Pancreas (tissue), 10 donors: Measurements from ENCODE around the gene FLVCR1. TPM values are rescaled to one million over a fixed set of nuclear protein-coding genes. Genes with fewer than 3 reads are reported as not detected.

Experiments used
- ATAC-seq, 4 donors: fragments of 200-7000 bp; cut with Tn5 transposase; one replicate each; pipeline versions ENCODE4 v1.8.0 to v1.9.1; 2020; ENCODE audit warnings: mild to moderate bottlenecking in 4 of 4, moderate library complexity in 4 of 4
- DNase-seq, 6 donors: peaks; one replicate each; pipeline ENCODE4 v3.0.0-alpha.2; 2020
- FAIRE-seq: peaks from 2 replicates; lab custom pipeline; 2012; peaks lifted over from hg19 to GRCh38; lab: Jason Lieb, UNC
- H3K27ac ChIP-seq, 4 donors: fragments of 200-600 bp; sonication (generic); 1 replicate in 3 of 4; 2 replicates in 1 of 4; pipeline versions ENCODE4 v1.5.0 to v1.8.0; 2020
- H3K27me3 ChIP-seq, 4 donors: fragments of 200-600 bp; one replicate each; pipeline ENCODE4 v1.8.0; 2021
- H3K36me3 ChIP-seq, 3 donors: fragments of 200-600 bp; sonication (generic) in 1 of 3; one replicate each; pipeline versions ENCODE4 v1.5.0 to v1.8.0; 2020 to 2021
- H3K4me1 ChIP-seq, 3 donors: fragments of 200-600 bp; one replicate each; pipeline ENCODE4 v1.8.0; 2021
- H3K4me3 ChIP-seq, 4 donors: fragments of 200-600 bp; sonication (generic) in 2 of 4; one replicate each; pipeline versions ENCODE4 v1.5.0 to v1.8.0; 2020 to 2021
- H3K9me3 ChIP-seq, 4 donors: fragments of 200-600 bp; one replicate each; pipeline ENCODE4 v1.8.0; 2021
- CTCF ChIP-seq, 4 donors: fragments of 200-600 bp; sonication (generic) in 3 of 4; IDR thresholded peaks; one replicate each; pipeline versions ENCODE4 v1.5.0 to v1.8.0; 2021; ENCODE audit warnings: antibody characterized with exemption in 4 of 4
- WGBS, 2 donors: extraction: QIAGEN DNeasy Blood & Tissue Kit; methylation state at CpG; one replicate each; pipeline ENCODE4 v1.1.7; 2013; 5-methylcytosine and 5-hydroxymethylcytosine counted together
- intact Hi-C, 3 donors: fragments of 100-400 bp; cut with DNase I; formaldehyde crosslinking; loops; one replicate each; pipeline versions ENCODE4 v1.11.1 to v1.14.2; 2022
- polyA plus RNA-seq, 2 donors: library from polyadenylated mRNA; stranded (reverse); fragments of 200-250 nt; gene quantifications; one replicate each; pipeline ENCODE4 v1.2.3, GENCODE V29; 2013
- total RNA-seq, 6 donors: library from RNA; stranded (reverse); fragmentation: NEBNext Ultra II Directional in 4 of 6; extraction: Animal tissue kit (Norgen Biotek cat#: 25700) in 4 of 6; gene quantifications; one replicate each; pipeline versions ENCODE4 v1.2.1 to v1.2.4, GENCODE V29; 2021 to 2023
- donor health status: healthy with polysubstance abuse.
- donor health status: DM: no; HTN: no; CAD: no; lungs with moderate emphysema.
- donor health status: DM: no; HTN: no; CAD: no.
- donor health status: control.
- donor health status: control.
- donor health status: Bipolar disorder and iron deficiency.
- donor health status: DM: yes; HTN: yes; CAD: no.
- donor health status: DM: no; HTN: no; CAD: no.
- donor health status: DM: no; HTN: no; CAD: no.
- donor health status: DM: yes; HTN: yes; CAD: no.

FLVCR1 gene
- total and polyA plus RNA-seq, 8 donors, result 1.4 to 5.6 (median 3.5) TPM

- no peak for TF ChIP-seq CTCF (IDR thresholded peaks at IDR 0.05)
- intact Hi-C loops, result no loop called here
- ATAC-seq (no peak), FAIRE-seq (no peak), DNase-seq (no peak)
- H3K27me3 ChIP-seq, result no peaks in the 10 kb centered on the region
- no peak overlapping the region for H3K4me3 ChIP-seq
- no peaks in the 10 kb centered on the region for H3K9me3 ChIP-seq
- 78 to 92% methylated on average over 2 of the region's 2 CpGs for WGBS, 2 donors
- H3K36me3 ChIP-seq, result no peaks in the 10 kb centered on the region
- H3K27ac ChIP-seq, result no peak overlapping the region
- no peaks in the 10 kb centered on the region for H3K4me1 ChIP-seq
Observed at GRCh38 chr1:212820969-212821368, 37.1 kb upstream of the FLVCR1 start.

GRCh38 chr1:212822956-212823355, 35.1 kb upstream of the FLVCR1 start:
- ATAC-seq (no peak), FAIRE-seq (no peak), DNase-seq (no peak)
- Histone ChIP-seq H3K36me3 (no peaks in the 10 kb centered on the region), H3K4me1 (no peaks in the 10 kb centered on the region), H3K27me3 (no peaks in the 10 kb centered on the region), H3K27ac (no peak overlapping the region), H3K9me3 (no peaks in the 10 kb centered on the region), H3K4me3 (no peak overlapping the region)
- intact Hi-C loops, result no loop called here
- TF ChIP-seq CTCF (IDR thresholded peaks at IDR 0.05), result no peak
- 98% methylated on average over 3 of the region's 3 CpGs for WGBS, 2 donors

DNA sequence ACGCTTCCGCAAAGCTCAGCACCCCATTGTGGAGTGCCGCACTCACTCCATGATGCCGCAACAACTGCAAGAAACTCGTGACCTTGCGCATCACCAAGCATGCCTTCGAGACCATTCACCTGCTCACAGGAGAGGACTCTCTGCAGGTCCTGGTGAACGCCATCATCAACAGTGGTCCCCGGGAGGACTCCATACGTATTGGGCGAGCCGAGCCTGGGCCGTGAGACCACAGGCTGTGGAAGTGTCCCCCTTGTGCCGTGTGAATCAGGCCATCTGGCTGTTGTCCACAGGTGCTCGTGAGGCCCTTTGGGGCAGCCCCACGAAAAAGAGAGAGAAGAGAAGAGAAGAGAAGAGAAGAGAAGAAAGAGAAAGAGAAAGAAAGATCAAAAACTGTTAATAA, 33.9 kb upstream of the FLVCR1 start:
- 91 to 96% methylated on average over 16 of the region's 16 CpGs for WGBS, 2 donors
- ATAC-seq (no peak), DNase-seq (no peak), FAIRE-seq (no peak)
- TF ChIP-seq CTCF (IDR thresholded peaks at IDR 0.05), result no peak
- no peaks in the 10 kb centered on the region for H3K9me3 ChIP-seq
- H3K27ac ChIP-seq, result no peak overlapping the region
- H3K4me1 ChIP-seq, result no peaks in the 10 kb centered on the region
- no peaks in the 10 kb centered on the region for H3K27me3 ChIP-seq
- no peaks in the 10 kb centered on the region for H3K36me3 ChIP-seq
- intact Hi-C loops, result no loop called here
- no peak overlapping the region for H3K4me3 ChIP-seq

DNA sequence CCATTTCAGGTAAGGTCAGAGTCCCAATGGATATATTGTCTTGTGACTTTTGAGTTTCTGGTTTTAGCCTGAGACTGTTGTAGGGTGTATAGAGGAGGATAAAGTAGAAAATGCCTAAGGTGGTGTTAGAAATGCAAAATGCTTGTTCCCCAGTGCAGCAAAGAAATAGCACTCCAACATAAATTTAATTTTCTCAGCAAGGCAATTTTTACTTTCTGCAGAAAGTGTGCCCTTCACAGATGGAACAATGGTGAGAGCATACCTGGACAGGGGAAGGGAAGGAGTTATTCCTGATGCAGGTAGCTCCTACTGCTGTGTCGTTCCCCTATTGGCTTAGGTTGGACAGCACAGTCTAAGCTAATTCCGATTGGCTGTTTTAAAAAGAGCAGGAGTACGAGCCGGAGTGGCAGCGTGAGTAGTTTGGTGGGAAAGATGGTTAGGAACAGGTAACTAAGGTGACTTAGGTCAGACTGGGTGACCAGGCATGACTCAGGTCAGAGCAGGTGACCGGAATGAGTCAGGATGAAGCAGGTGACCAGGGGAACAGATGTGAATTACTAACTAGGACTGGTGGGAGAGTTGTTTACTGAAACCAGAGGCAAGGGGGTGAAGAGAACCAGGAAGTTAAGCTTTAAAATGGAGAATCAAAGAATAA, 32.1 kb upstream of the FLVCR1 start:
- FAIRE-seq, result no peak
- ATAC-seq, result no peak
- no peak for TF ChIP-seq CTCF (IDR thresholded peaks at IDR 0.05)
- no peaks in the 10 kb centered on the region for H3K9me3 ChIP-seq
- DNase-seq, result no peak
- intact Hi-C loops, result no loop called here
- no peak overlapping the region for H3K4me3 ChIP-seq
- H3K4me1 ChIP-seq, result no peaks in the 10 kb centered on the region
- no peaks in the 10 kb centered on the region for H3K36me3 ChIP-seq
- 93 to 98% methylated on average over 6 of the region's 6 CpGs for WGBS, 2 donors
- H3K27me3 ChIP-seq, result no peaks in the 10 kb centered on the region
- no peak overlapping the region for H3K27ac ChIP-seq

GRCh38 chr1:212827171-212827776, 30.8 kb upstream of the FLVCR1 start:
- Histone ChIP-seq H3K27me3 (no peaks in the 10 kb centered on the region), H3K4me1 (no peaks in the 10 kb centered on the region), H3K9me3 (no peaks in the 10 kb centered on the region), H3K36me3 (no peaks in the 10 kb centered on the region), H3K4me3 (no peak overlapping the region), H3K27ac (no peak overlapping the region)
- FAIRE-seq (no peak), DNase-seq (no peak), ATAC-seq (no peak)
- intact Hi-C loops, result no loop called here
- 93 to 94% methylated on average over 4 of the region's 4 CpGs for WGBS, 2 donors
- TF ChIP-seq CTCF (IDR thresholded peaks at IDR 0.05), result no peak
